ENCODE measurements around the gene DGCR6.
"Not testable (repeated sequence)": the region's sequence is repeated elsewhere in the genome, so short reads cannot be mapped to it uniquely, and the experiment has no call there.

DGCR6 gene

GRCh38 chr22:18929459-18929858, 23.3 kb downstream of the DGCR6 start:
- DNase-seq (ENCODE audit: low read depth): no peak
- H3K4me3 ChIP-seq (ENCODE audit: control insufficient read depth, low read depth, low read length): no peak overlapping the region
- TF ChIP-seq CTCF (IDR thresholded peaks at IDR 0.05; ENCODE audit: control insufficient read depth, insufficient read depth, low read depth, low read length, missing control alignments): no peak

DNA sequence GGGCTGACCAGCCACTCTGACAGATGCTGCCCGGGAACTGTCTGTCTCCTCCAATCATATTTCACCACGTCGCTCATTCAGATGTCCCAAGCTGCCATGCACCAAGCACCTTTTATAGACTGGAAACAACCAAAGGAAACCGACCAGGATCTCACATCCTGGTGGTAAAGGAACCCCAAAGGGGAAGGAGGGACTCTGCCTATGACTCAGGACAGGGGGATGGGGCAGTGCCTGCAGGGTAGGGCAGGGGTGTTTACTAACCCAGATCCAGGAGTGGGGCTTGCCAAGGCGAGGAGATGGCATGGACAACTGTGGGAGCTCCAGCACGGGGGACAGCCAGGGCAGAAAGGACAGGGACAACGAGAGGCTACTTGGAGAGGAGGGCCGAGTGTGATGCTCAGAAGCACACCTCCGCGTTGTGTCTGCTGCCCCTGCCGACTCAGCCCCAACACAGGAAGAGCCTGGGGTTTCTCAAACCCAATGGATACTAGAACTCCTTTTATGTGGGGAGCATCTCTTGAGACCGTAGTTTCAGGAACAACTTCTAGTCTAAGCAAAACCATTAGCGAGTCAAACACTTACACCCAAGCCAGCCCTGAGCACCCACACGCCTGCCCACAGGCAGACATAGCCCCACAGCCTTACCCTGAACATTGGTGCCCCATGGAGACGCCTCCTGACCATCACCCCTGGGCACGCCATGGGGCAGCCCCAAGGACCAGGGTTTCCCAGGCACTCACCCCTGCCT, 26.0 kb downstream of the DGCR6 start:
- no peak for DNase-seq (ENCODE audit: low read depth)
- H3K4me3 ChIP-seq (ENCODE audit: control insufficient read depth, low read depth, low read length): no peak overlapping the region
- TF ChIP-seq CTCF (IDR thresholded peaks at IDR 0.05; ENCODE audit: control insufficient read depth, insufficient read depth, low read depth, low read length, missing control alignments): no peak

- no peak for TF ChIP-seq CTCF (IDR thresholded peaks at IDR 0.05; ENCODE audit: control insufficient read depth, insufficient read depth, low read depth, low read length, missing control alignments)
- DNase-seq (ENCODE audit: low read depth): no peak
- H3K4me3 ChIP-seq (ENCODE audit: control insufficient read depth, low read depth, low read length): no peak overlapping the region
Measured at GRCh38 chr22:18933914-18934313, 27.8 kb downstream of the DGCR6 start.

GRCh38 chr22:18934688-18935087, 28.6 kb downstream of the DGCR6 start:
- DNase-seq (ENCODE audit: low read depth): not testable (repeated sequence)

GRCh38 chr22:18935889-18936529, 29.9 kb downstream of the DGCR6 start, which contains the start of gene PRODH:
PRODH (minus strand) TSS chr22:18936293; CDS start chr22:18936287, 6 bp downstream.
- no peak within 1 kb of the TSS for H3K4me3 ChIP-seq (ENCODE audit: control insufficient read depth, low read depth, low read length)
- DNase-seq (ENCODE audit: low read depth): no peak
- TF ChIP-seq CTCF (IDR thresholded peaks at IDR 0.05; ENCODE audit: control insufficient read depth, insufficient read depth, low read depth, low read length, missing control alignments): no peak

More at GRCh38 chr22:18934688-18935087, 28.6 kb downstream of the DGCR6 start:
- H3K4me3 ChIP-seq (ENCODE audit: control insufficient read depth, low read depth, low read length): not testable (repeated sequence)

DNA sequence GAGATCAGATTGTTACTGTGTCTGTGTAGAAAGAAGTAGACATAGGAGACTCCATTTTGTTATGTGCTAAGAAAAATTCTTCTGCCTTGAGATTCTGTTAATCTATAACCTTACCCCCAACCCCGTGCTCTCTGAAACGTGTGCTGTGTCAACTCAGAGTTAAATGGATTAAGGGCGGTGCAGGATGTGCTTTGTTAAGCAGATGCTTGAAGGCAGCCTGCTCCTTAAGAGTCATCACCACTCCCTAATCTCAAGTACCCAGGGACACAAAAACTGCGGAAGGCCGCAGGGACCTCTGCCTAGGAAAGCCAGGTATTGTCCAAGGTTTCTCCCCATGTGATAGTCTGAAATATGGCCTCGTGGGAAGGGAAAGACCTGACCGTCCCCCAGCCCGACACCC, 32.6 kb downstream of the DGCR6 start:
- not testable (repeated sequence) for H3K4me3 ChIP-seq (ENCODE audit: control insufficient read depth, low read depth, low read length); DNase-seq (ENCODE audit: low read depth)

DNA sequence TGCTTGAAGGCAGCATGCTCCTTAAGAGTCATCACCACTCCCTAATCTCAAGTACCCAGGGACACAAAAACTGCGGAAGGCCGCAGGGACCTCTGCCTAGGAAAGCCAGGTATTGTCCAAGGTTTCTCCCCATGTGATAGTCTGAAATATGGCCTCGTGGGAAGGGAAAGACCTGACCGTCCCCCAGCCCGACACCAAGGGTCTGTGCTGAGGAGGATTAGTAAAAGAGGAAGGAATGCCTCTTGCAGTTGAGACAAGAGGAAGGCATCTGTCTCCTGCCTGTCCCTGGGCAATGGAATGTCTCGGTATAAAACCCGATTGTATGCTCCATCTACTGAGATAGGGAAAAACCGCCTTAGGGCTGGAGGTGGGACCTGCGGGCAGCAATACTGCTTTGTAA, 41.0 kb downstream of the DGCR6 start:
- not testable (repeated sequence) for DNase-seq (ENCODE audit: low read depth); H3K4me3 ChIP-seq (ENCODE audit: control insufficient read depth, low read depth, low read length)

- no peak overlapping the region for H3K4me3 ChIP-seq (ENCODE audit: control insufficient read depth, low read depth, low read length)
- no peak for TF ChIP-seq CTCF (IDR thresholded peaks at IDR 0.05; ENCODE audit: control insufficient read depth, insufficient read depth, low read depth, low read length, missing control alignments)
- DNase-seq (ENCODE audit: low read depth): no peak
Measured at GRCh38 chr22:18947905-18948304, 41.8 kb downstream of the DGCR6 start.

Data from AG09309 (cell line).